B cell (primary cell): ENCODE measurements around the gene SLC9C2.

Experiments used
- CTCF ChIP-seq: fragments of 200-600 bp; IDR thresholded peaks from one replicate; pipeline ENCODE4 v1.8.0; 2022; ENCODE audit warnings: antibody characterized with exemption, mild to moderate bottlenecking
- EZH2 ChIP-seq: IDR thresholded peaks from 2 replicates; pipeline ENCODE4 v1.6.1; 2012; ENCODE audit warnings: borderline replicate concordance, low read depth, mild to moderate bottlenecking, moderate library complexity, low read length; ENCODE audit not compliant: insufficient read depth, poor library complexity, severe bottlenecking

- TF ChIP-seq EZH2, result no peak
- TF ChIP-seq CTCF, result no peak
Observed at GRCh38 chr1:173491508-173491907, 111.4 kb downstream of the SLC9C2 start.
